Cortex of kidney (tissue), 1 donor: ENCODE results near the gene ZNF329.

ENCODE experiments used
- DNase-seq: peaks from one replicate; lab custom pipeline; 2025; lab: John Stamatoyannopoulos, UW

ZNF329 gene

DNA sequence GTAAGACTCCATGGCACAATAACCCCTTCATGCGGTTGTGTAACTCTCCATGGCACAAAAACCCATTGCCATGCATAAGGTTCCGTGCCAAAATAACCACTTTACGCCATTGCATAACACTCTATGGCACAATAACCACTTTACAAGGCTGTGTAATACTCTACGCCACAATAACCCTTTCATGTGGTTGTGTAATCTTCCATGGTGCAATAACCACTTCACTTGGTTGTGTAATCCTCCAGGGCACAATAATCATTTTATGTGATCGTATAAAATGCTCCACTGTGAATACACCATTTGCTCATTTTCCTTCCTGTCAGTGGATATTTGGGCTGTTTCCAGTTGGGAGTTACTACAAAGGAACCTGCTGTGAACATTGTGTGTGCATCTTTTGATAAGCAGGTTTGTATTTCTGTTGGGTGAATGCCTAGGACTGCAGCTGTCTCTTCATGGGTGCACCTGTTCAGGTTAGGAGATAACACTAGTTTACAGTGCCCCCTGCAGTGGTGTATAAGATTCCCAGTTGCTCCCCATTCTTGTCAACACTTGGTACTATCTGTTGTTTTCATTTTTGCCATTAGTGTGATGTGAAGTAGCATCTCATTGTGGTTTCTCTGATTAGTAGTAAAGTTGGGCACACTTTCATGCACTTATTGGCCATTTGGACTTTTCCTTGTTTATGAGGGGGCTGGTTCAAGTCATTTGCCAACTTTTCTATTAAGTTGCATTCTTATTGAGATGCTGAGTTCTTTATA is 31.4 kb downstream of the ZNF329 start:
- no peak for DNase-seq

DNA sequence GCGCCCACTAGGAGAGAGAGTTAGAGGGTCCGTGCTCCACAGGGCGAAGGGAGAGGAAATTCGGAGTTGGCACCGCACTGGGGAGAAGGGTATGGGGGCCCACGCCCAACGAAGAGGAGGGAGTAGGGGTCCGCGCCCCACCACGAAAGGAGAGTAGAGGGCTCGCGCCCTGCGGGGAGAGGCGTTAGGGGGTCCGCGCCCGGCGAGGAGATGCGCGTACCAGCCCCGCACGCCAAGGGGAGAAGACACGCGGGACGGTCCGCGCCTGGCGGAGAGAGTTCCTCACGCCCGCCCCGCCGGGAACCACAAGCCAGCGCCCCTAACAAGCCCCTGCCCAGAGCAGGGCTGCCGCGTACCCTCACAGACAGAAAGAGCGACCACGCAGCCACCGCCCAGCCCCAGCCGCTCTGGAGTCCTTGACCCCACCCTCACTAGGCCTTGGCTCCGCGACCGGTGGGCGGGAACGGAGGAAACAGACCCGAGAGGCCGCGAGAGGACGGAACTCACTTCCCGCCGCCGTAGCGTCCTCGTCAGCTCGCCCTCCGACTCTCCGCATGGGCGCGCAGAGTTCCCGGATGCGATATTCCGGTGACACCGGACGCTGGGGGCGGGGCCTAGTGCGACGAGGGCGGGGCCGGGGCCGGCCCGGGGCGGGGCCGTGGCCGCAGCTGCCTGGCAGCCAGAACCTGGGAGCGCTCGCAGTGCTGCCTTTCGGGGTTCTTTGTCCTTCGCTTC is 32.6 kb downstream of the ZNF329 start:
- no peak for DNase-seq

DNA sequence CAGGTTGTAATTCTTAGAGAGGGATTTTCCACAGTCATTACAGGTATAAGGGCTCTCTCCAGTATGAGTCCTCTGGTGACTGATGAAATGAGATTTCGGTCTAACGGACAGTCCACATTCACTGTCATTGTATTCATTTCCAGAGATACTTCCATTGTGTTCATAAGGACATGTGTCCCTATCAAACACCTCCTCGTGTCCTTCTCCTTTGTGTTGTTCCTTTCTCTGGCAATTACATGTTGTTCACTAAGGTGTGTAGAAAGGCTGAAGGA is 42.1 kb downstream of the ZNF329 start:
- no peak for DNase-seq

DNA sequence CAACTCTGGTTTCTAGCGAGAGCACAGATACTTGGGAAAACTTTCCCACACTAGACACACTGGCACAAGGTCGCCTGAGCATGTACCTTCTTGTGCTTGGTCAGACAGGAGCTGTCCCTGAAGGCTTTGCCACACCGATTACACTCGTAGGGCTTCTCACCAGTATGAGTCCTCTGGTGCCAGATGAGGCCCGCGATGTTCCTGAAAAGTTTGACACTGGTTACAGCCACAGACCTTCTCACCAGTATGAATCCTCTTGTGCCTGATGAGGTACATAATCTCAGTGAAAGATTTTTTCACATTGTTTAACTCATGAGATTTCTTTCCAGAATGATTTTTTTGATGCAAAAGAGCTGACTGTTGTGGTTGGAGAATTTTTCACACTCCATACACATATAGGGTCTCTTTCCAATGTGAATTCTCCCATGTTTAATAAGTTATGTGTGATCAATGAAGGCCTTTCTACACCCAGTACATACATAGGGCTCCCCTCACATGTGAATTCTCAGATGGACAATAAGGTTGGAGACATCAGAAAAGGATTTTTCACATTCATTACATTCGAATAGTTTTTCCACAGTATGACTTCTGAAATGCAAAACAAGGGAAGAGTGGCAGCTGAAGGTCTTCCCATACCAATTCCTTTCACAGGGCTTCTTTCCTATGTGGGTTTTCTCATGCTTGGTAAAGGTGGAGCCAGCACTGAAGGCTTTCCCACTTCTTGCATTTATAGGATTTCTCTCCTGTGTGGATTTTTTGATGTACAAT is 42.6 kb downstream of the ZNF329 start:
- no peak for DNase-seq

GRCh38 chr19:58098682-58098998 is 51.9 kb downstream of the ZNF329 start:
- DNase-seq = no peak

GRCh38 chr19:58097781-58098681 is 52.6 kb downstream of the ZNF329 start, which contains the start of gene ZSCAN18:
TSS of gene ZSCAN18 (minus strand) at chr19:58098231. CDS start at chr19:58090267, 7,964 bp downstream.
- DNase-seq = no peak

DNA sequence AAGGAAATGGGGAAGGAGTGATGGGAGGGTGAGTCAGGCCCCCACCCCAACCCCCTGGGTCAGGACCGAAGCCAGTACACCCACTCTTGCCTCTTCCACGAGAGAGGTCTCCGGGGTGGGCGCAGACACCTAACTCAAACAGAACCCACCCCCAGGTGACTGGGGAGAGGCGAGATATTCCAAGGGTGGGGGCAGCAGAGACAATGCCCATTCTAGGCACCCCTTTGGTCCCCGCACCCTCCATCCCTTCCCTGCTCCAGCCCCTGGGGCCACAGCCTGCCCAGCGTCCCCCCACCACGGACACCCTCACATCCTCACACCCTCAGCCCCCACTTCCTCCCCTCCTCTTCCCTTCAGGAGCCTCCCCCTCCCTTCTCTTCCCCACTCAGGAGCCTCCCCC is 53.2 kb downstream of the ZNF329 start:
- no peak for DNase-seq

DNA sequence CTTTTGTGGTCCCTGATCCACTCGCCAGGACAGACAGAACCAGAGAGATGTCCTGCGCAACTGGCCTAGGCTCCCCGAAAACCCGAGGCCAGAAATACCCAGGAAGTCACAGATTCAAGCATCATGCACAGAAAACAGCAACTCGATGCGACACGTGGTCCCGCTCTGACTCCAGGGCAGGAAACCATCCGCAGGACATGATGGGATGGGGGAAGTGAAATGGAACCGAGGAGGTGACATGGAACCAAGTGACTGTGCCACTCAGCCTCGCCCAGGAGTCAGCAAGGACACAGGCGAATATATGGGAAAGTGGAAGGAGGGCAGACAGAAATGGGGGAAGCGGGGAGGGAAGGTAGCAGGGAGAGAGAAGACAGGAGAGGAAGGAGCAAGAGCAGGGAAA is 53.7 kb downstream of the ZNF329 start:
- no peak for DNase-seq

DNA sequence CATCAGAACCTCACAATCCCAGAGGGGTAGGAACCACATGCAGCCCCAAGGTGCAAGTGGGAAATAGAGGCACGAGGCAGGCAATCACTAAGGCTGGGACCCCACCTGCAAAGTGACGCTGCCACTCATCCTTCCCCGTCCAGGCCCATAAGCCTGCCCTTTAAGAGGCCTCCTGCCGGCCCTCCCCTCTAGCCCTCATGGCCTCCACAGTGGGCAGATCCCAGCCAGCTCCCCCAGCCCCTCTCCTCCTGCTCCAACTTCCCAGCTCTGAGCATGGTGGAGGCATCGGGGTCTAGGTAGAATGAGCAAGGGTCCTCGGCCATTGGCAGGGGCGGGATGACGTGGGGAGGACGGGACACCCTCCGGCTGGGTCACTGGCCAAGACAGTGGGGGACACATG is 55.3 kb downstream of the ZNF329 start:
- no peak for DNase-seq

DNA sequence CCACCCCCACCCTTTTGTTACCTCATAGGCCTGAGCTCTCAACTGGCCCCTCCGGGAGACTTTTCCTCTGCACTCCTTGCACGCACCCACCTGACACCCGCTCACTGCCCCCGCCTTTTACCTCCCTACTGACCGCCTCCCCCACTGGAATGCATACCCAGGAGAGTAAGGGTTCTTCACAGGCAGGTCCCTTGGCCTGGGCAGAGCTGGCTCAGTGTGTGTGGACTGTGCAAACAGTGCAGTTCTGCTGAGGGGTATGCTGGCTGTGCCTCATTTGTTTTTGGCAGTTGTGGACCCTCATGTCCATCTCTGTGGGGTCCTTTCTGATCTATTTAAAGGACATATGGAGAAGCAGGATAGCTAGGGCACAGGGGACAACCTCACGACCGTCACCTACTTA is 57.5 kb downstream of the ZNF329 start:
- DNase-seq = no peak

GRCh38 chr19:58091251-58091995 is 59.2 kb downstream of the ZNF329 start:
- DNase-seq = no peak

GRCh38 chr19:58089846-58090245 is 60.7 kb downstream of the ZNF329 start:
- no peak for DNase-seq

DNA sequence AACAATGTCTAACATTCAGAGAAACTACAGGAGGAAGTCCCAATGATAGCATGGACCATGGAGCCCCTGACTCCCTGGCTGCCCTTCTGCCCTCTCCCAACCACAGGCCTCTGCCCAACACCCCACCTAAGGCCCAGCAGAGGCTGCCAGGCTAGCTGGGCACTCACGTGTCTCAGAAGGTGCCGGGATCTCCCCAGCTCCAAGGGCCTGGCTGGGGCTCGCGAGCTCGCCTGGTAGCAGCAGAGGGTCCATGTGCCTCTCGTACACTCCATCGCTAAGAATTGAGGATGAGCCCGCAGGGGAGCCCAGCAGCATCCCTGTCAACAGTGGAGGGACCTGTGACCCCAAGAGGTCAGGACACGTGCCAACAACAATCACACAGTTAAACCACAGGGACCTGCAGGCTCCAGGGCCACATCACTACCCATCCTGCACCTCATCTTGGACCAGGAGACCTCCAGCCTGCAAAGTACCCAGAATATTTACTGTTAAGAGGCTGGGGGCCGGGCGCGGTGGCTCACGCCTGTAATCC is 62.0 kb downstream of the ZNF329 start:
- no peak for DNase-seq

GRCh38 chr19:58086825-58087710 is 63.5 kb downstream of the ZNF329 start:
- DNase-seq = no peak

DNA sequence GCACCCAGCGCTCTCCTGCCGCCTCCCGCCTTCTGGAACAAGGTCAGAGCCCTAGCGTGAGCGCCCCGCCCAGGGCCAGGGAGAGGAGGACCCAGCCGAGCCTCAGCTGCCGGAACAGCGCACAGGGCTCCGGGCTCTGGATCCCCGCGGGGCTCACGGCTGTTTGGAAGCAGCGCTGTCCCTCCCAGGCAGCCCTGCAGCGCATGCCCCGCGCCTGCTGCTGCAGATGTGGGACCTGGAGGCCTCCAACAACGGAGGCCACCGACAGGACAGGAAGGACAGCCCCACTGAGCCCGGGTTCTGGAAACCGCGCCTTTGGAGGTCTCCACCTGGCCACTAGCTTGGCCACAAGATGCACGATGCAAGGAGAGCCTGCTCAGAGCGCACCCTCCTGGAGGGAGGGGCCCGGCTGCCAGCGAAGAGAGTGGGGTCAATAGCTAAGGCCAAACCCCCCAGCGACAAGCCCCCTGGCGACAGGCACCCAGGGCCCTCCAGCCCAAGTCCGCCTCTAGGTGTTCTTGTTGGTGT is 65.2 kb downstream of the ZNF329 start:
- DNase-seq = no peak

DNA sequence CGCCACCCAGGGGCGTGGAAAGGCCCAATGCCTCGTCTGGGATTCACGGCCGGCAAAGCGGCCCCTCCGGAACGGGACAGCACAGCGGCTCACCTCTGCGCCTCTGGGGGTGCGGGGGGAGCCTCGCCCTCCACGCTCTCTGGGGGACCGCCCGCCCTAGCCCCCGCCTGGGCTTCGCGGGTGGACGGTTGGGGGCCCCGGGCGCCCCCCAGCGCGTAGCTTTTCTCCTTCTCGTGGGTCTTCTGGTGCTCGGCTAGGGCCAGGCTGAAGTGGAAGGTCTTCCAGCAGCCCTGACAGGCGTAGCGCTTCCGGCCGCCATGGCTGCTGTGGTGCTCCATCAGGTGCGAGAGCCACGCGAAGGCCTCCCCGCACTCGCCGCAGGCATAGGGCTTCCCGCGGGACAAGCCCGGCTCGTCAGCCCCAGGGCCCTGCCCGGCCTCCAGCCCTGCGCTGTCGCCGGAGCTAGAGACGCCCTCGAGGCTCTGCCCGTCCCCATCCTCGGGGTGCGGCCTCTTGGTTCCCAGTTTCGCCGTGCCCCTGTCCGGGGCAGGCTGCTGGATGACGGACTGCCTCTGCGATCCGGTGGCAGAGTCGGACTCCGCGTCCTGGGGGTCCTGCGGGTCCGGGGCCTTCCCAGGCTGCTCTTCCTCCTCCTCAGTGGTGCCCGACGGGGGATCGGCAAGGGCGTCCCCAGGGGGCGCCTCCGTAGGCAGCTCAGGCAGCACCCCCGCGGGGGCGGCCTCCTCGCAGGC is 65.8 kb downstream of the ZNF329 start:
- DNase-seq = no peak

DNA sequence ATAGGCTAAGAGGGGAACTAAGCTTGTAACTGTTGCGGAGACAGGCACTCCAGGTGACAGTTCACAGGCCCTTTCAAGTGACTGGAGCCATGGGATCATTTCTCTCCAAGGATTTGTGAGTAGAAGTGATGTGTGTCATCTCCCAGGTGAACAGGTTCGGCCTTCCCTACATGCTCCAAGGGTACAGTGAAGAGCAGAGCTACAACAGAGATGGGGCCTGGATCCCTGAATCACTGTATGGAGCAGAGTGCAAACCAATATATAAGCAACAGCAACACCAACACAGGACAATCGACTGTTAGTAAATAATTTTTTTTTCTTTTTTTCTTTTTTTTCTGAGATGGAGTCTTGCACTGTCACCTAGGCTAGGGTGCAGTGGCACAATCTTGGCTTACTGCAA is 67.6 kb downstream of the ZNF329 start:
- DNase-seq = no peak

GRCh38 chr19:58079792-58080191 is 70.8 kb downstream of the ZNF329 start:
- no peak for DNase-seq
